GM18511 (cell line): ENCODE data around the gene NEGR1.

ENCODE experiments used
- ATAC-seq: cut with Tn5 transposase; IDR thresholded peaks from one replicate; pipeline ENCODE4 v1.9.1; 2021; ENCODE audit warnings: mild to moderate bottlenecking, moderate library complexity; ENCODE audit not compliant: unreplicated experiment

The NEGR1 gene

DNA sequence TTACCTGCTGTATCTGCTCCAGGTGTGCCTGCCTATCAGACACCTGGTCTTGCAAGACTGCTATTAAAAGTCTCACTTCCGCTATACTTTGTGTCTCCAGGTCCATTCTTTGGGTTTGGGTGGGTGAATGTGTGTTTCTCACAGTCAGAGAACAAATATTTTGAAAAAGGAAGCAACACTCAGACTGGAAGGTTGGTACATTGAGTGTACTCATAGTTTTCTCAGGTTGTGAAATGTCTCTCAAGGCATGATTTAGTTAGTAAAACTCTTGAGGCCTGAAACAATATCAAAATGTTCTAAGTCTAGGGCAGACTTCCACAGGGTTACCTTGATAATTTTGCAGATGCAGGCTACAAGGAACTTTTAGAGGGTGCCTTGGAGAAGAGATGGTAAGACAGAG lies 771.6 kb downstream of the NEGR1 start:
- no peak for ATAC-seq

DNA sequence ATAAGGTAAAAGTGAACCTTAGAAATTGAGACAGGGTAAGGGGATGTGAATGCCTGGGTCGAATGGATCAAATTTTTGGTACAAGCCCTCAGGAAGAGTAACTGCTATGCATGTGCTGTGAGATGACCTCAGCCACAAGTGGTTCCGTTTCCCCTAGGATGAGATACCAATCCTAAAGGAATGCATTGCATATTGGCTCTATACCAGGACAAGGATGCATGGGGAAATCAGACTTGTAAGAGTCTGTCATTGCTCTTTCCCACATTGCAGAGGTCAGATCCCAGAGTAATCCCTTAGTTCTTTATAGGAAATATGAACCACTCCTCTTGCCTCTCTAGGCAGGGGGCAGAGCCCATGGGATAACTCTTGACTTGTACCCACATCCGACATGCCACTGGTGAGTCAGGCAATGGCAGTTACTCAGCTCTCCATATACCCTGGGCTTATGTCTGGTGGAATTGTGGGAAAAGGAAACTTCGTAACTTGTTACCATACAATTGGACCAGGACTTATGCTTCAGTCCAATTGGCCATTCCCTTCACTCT lies 773.2 kb downstream of the NEGR1 start:
- ATAC-seq = no peak

DNA sequence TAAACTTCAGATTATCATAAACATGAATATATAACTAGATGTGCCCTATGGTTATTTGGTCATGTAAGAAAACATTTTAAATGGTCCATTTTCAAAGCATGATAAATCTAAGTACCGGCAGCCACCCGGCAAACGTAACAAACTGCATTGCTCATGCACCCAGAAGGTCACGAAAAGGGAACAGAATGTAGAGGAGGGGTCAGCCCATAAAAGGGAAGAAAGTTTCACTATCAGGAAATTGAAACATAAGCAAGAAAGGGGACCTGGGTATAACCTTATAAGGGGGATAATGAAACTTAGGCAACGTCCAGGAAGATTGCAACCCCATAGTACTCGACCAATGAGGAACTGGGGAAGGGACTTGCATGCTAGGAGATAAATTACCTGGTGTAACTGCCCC lies 780.3 kb downstream of the NEGR1 start:
- ATAC-seq = no peak

DNA sequence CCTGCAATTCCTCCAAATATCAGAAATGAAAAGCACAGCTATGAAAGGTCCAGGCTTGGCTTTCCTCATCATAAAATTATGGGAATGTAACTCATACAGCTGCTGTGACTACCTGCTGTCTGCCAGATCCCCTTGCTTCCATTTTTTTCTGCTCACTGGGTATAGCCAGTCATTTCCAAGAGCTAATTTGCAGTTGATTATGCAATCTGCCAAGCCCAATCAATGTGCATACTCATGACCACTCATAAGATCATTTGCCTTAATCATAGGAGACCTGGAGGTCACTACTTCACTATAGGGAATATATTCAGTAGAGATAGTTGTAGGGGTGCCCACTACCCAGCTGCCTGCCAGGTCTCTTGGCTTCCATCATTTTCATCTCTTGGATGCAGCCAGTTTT lies 783.8 kb downstream of the NEGR1 start:
- no peak for ATAC-seq

DNA sequence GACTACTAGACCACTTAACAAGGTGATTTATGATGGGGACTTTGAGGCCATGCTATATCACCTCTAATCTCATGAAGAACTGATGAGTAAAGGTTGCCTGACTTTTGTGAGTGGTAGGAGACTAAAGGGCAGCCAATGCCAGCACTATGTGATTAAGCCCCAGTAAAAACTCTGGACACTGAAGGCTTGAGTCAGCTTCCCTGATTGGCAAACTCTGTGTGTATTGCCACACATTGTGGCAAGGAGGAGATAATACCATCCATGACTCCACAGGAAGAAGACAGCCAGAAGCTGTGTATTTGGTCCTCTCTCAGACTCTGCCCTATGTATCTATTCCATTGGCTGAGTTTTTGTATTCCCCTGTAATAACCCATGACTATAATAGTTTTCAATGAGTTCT lies 788.2 kb downstream of the NEGR1 start:
- no peak for ATAC-seq

DNA sequence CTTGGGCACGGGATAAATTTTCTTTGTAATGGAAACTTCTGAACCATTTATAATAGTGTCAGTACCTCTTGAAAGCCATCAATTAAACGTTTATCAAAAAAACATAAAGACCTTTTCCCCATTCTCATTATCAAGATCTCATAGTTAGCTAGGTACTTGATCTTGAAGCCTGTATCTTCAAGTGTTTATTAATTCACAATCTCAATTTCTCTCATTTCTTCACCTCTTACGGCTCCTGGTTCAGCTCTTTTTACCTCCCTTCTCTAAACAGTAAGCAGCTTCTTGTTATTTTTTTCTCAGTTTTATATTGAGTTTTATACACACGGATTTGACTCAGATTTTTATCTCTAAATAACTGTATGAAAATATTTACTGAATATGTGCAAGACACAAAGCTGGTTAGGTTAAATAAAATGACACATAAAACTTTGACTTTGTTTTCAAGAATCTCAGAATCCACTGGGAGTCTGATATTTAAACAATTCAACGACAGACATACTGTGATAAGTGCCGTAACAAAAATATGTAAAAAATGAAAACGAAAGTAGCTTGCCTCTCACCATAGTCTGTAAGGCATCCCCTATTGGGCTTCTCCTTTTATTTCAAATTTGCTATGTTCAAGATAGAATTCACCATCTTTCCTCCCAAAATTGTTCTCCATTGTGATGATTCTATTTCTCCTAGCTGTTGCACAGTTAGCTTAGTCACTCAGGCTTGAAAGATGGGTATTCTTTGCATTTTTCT lies 789.9 kb downstream of the NEGR1 start:
- no peak for ATAC-seq

DNA sequence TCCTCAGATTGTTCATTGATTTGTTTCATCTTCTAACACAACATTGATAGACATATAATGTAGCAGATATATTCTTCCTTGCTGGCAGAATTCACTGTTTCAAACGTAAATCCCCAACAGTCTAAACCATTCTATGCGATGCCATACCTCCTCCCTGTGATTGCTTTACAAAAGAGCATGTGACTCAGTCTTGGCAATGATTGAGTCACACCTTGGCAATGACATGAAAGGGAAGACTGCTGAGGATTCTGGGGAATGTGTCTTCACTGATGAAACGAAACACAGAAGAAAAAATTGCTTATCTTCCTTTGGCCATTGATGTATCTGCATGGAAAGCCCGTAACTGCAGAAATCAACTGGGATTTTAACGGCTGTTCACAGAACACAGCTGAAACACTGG lies 791.9 kb downstream of the NEGR1 start:
- no peak for ATAC-seq

DNA sequence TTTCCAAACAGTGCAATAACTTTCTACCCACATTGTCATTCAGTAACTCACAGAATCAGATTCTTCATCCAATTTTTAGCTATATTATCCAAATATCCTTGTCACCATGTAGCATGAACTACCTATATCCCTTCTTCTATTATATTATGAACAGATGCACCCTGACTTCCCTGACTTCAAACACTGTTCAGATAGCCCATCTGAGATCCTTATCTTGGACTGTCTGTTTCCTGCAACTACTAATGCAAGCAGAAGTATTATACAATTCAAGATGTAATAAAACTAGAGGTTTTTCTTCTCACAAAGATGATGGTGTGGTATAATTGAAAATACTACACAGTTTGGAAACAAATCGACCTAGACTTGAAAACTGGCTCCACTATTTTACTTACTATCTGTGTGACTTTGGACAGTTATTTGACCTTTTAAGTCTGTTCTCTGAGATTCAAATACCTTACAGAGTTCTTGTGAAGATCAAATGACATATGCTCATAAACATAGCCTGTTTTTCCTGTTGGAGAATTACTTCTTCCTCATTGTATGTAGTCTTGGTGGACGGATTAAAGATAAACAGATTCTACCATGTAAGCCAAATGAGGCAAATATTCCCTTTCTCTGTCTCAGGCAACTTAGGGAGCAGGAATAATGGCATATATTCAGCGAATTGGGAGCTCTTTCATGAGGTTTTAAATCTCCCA lies 793.6 kb downstream of the NEGR1 start:
- ATAC-seq = no peak

DNA sequence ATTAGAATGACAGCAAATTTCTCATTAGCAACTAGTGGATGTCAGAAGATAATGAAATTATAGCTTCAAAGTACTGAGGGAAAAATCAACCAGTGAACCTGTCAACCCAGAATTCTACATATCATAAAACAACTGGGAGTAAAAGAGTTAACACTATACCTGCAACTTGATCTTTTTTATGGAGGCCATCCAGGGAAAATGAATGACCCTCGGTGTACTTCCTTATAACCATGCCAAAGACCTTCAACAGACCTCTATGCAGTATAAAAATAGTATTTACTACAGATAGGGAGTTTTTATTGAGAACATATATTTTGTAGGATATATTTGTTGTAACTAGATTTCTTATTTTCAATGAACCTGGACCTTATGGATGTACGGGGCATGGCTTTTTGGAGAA lies 809.0 kb downstream of the NEGR1 start:
- no peak for ATAC-seq

DNA sequence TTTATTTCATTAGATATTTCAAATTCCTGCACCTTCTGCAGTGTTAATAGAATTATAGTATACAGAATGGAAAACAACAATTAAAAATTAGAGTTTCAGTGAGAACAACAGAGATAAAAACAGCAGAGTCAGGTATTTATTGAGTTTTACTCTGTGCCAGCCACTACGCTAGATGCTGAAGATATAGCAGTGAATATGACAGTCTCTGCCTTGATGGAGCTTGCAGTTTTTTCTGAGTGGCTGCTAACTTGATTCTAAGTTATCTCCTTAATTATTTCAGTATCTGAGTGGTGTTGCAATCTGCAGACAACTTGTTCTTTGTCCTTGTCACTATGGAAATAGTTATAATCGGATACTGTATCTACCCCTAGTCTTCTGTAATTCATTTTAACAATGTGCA lies 817.2 kb downstream of the NEGR1 start:
- ATAC-seq = no peak

DNA sequence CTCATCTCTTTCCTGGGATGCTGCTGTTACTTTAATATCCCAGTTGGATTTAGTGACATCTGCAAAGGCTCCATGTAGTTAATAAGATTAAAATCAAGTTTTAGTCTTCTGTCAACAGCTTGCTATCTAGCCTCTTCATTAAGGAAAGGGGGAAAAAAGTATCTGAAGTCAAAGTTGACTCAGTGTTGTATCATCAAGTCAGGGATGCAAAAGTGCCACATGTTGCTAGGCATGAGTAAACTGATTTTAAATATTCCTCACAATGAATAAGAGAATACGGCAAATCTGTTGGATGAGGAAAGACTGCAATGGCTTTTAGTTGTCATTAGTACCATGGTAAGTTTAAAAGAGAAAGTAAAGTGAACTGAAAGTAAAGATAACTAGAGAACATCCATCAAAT lies 818.3 kb downstream of the NEGR1 start:
- ATAC-seq = no peak

DNA sequence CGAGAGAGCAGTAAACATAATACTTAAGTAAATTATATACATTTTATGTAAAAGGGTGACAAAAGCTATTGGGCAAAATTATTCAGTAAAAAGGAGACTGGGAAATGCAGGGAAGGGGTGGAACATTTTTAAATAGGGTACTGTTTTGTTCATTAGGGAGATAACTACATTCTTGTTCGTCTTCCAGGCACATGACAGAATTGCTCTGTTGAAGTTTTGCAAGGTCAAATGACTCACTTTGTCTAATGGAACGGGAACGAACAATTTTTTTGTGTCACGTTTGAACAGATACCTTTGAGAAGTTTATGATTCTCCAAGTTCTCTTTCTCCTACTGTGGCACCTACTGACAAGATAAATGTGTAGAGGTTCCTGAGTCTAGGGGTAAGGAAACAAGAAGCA lies 819.2 kb downstream of the NEGR1 start:
- no peak for ATAC-seq

DNA sequence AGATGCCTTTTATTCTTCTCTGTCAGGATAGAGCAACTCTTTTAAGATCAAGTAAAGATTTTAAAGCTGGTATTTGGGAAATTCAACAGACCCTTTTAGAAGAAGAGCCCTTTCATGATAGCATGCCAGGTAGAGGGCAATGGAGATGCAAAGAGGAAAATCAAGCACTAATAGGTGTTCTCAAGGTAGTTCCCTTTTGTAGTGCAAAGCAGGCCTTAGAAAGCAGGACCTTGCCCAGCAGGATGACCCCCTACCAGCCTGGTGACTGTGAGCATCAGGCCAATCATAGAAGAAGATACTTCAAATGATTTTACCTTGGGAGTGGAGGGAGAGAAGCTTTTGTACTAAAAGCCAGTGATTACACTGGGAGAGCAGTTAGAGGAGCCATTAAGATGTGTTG lies 820.1 kb downstream of the NEGR1 start:
- no peak for ATAC-seq

DNA sequence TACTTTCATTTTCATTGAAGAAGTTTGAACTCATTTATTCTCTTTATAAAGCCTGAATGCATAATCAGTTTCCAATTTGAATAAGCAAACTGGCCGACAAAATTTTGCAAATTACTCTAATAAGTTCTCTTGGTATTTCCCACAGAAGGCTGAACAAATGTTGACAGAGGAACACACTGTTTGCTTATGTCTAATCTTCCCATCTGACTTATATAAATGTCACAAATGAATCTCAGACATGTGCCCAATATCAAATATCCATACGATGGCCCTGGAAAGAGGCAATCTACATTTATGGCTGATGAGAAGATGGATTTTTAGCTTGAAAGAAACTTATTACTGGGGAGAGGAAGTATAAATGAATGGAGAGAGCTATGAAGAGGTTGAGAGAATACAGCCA lies 820.9 kb downstream of the NEGR1 start:
- ATAC-seq = no peak

DNA sequence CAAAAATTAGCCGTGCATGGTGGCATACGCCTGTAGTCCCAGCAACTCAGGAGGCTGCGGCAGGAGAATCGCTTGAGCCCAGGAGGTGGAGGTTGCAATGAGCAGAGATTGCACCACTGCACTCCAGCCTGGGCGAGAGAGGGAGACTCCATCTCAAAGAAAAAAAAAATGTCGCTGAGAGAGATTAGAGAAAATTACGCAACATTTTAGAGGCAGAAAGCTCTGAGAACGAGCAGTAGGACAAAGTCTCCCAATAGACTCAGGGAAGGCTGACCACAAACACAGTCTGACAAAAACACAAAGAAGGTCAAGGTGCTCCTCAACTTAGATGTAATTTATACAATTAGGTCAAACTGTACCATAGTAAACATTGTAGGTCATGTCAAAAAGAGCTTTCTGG lies 833.9 kb downstream of the NEGR1 start:
- ATAC-seq = no peak

DNA sequence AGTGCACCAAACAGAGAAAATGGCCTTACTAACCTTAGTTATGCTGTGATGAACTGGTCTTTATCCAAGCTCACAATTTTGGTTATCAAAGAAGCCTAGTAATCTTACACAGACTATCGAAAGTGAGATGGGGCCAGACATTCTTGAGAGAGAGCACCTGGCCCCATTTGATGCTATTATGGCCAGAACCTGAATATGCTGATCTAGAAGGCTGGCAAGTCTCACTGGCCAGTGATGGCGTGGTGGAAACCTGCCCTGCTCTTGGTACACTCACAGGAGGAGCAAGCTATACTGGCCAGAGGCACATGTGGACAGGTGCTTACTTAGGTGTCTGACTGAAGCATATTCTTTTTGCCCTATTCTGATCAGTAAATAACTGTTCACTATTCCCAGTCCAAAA lies 843.7 kb downstream of the NEGR1 start:
- ATAC-seq = no peak

DNA sequence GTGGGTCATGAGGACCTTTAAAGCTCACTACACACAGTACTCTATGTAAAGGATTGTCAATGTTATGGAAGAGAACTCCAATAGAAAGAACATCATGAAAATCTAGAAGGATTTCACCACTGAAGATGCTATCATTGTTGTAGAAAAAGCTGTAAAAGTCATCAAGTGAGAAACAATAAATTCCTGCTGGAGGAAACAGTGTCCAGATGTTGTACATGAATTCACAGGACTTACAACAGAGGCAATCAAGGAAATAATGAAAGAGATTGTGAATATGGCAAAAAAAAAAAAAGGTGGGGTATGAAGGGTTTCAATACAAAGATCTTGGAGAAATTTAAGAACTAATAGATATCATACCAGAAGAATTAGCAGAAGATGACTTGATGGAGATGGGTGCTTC lies 846.4 kb downstream of the NEGR1 start:
- no peak for ATAC-seq

DNA sequence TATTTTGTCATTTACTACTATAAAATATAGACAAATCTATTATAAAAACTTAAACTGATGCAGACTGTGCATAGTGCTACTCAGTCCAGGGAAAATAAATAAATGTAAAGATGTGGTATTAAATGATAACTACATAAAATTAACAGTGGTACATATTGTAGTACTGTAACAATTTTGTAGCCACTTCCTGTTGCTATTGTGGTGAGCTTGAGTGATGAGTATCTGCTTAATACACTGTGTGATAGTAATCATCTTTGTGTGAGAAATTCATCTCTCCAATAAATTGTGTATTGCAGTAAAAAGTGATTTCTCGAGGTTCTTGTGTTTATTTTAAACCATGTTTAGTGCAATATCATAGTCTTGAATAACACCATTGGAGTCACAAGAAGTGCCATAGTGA lies 848.1 kb downstream of the NEGR1 start:
- ATAC-seq = no peak

DNA sequence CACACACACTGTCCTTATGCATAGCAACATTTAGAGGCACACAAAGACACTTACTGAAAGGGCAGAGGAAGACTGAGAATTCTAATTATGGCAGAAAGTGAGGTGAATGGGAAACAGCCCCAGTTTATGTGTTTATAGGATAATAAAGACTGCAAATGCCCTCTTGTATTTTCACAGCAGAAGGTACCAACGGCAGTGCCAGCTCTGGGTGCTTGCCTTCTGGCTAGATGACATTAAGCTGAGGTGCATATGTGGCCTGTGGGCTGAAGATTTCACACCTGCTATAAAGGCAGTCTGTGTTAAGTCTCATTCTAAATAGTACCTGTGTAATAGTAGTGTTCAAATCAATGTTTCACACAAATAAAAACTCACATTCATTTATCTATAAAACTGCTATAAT lies 854.3 kb downstream of the NEGR1 start:
- ATAC-seq = no peak

DNA sequence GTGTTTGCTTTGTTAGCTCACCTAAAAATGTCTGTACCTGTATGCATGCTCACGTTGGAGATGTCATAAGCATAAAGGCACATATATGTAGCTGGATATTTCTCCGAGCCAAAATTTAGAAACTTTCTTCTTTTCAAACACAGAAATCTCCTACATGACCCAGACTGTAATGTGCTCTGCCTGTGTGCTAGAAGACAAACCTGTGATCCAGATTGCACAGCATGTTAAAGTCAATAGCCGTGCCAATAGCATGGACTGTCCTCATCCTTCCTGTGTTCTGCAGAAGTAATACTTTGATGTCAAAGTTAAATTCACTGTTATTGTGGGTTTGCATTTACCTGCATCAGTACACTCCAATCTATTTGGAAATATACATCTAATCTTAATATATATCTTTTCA lies 855.3 kb downstream of the NEGR1 start:
- ATAC-seq = no peak

DNA sequence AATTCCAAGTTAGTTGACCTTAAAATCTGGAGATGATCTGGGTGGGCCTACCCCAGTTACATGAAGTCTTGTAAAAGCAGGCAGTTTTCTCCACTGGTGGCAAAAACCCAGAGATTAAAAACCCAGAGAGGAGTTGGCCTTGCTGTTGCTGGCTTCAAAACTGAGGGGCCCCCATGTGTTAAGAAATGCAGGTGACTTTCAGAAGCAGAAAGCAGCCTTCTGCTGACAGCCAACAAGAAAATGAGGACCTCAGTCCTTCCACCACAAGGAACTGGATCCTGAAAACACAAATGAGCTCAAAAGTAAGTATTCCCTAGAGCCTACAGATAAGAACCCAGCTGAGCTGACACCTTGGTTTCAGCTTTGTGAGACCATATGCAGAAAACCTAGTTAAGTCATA lies 857.8 kb downstream of the NEGR1 start:
- ATAC-seq = no peak

DNA sequence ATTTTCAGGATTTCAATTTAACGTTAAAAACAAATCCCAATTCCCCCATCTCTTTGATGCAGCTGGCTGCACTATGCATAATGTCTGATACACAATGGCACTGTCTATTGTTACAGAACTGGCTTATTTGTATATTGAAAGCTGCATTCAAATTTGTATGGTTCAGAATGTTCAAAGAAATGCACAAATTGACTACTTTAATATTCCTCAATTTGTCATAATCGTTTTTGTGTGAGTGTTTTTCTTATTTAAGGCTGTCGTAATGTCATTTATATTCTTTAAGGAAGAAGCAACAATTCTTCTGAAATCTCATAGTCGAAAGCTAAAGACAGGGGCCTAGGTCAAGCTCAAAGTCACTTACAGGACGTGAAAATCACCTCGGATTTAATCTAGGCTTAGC lies 860.1 kb downstream of the NEGR1 start:
- no peak for ATAC-seq

DNA sequence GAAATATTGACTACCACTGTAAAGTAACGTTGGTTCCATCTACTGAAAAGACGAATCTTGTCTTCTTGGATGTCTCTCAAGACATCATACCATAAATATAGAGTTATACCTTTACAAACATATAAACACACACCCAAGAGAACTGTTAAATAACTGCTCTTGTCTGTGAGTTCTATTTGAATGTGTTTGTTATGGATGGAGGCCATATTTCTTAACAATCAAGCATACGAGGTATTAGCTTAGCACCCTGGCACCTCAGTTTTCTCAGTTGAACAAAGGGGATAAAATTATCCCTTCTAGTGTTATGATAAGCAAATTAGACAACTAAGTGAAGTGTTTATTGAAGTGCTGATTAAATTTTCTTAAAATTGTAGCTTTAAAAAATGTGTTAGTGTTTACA lies 864.9 kb downstream of the NEGR1 start:
- ATAC-seq = no peak
